Panc1 (cell line): ENCODE results near the gene GLIPR2.

ENCODE experiments used
- CTCF ChIP-seq: fragments of 450-650 bp; IDR thresholded peaks from 2 replicates; pipeline ENCODE4 v1.5.1; 2017; ENCODE audit warnings: mild to moderate bottlenecking
- POLR2AphosphoS5 ChIP-seq: IDR thresholded peaks from 2 replicates; pipeline ENCODE4 v1.6.1; 2012; ENCODE audit warnings: mild to moderate bottlenecking, low read depth, low read length, moderate library complexity
- SIN3A ChIP-seq: IDR thresholded peaks from 2 replicates; pipeline ENCODE4 v1.6.1; 2012; ENCODE audit warnings: low read depth, mild to moderate bottlenecking, low read length, moderate library complexity, borderline replicate concordance; ENCODE audit not compliant: insufficient read depth
- TCF7L2 ChIP-seq: IDR thresholded peaks from 2 replicates; pipeline ENCODE4 v1.6.1; 2011; ENCODE audit warnings: mild to moderate bottlenecking, low read depth, low read length, inconsistent platforms

- TF ChIP-seq CTCF = no peak
- TF ChIP-seq SIN3A = no peak
- no peak for TF ChIP-seq POLR2AphosphoS5
- no peak for TF ChIP-seq TCF7L2
Observed at GRCh38 chr9:36211510-36211909, 75.0 kb downstream of the GLIPR2 start.
